HEK293T (cell line): ENCODE measurements around the gene TXLNB.

ENCODE experiments used
- CTCF ChIA-PET: fragments of 350-600 bp; formaldehyde crosslinking; extraction: SDS; loops from one replicate; lab custom pipeline; 2021; ENCODE audit warnings: antibody characterized with exemption, inconsistent platforms; lab: Yijun Ruan, JAX
- POLR2A ChIA-PET: fragments of 350-600 bp; formaldehyde crosslinking; extraction: SDS; loops from one replicate; lab custom pipeline; 2020; ENCODE audit warnings: antibody characterized with exemption, inconsistent platforms; lab: Yijun Ruan, JAX
- DNase-seq: peaks from one replicate; pipeline ENCODE4 v3.0.0; 2012; ENCODE audit warnings: mixed read lengths; ENCODE audit errors: extremely low spot score
- ARNT ChIP-seq: fragments of 450-650 bp; IDR thresholded peaks from 2 replicates; pipeline ENCODE4 v1.6.1; 2017; ENCODE audit warnings: mild to moderate bottlenecking
- BHLHE40 ChIP-seq: fragments of 450-650 bp; IDR thresholded peaks from 2 replicates; pipeline ENCODE4 v1.6.1; 2016; ENCODE audit warnings: mild to moderate bottlenecking, moderate library complexity, borderline replicate concordance
- CTBP1 ChIP-seq: fragments of 450-650 bp; IDR thresholded peaks from 2 replicates; pipeline ENCODE4 v1.6.1; 2016; ENCODE audit warnings: borderline replicate concordance
- ELF4 ChIP-seq: fragments of 450-650 bp; IDR thresholded peaks from 2 replicates; pipeline ENCODE4 v1.6.1; 2017; ENCODE audit warnings: antibody characterized with exemption
- FOXA1 ChIP-seq: fragments of 450-650 bp; IDR thresholded peaks from 2 replicates; pipeline ENCODE4 v1.6.1; 2016; ENCODE audit warnings: mild to moderate bottlenecking
- FOXK2 ChIP-seq: fragments of 450-650 bp; IDR thresholded peaks from 2 replicates; pipeline ENCODE4 v1.6.1; 2016; ENCODE audit warnings: mild to moderate bottlenecking
- FOXM1 ChIP-seq: fragments of 450-650 bp; IDR thresholded peaks from 2 replicates; pipeline ENCODE4 v1.6.1; 2017; ENCODE audit warnings: mild to moderate bottlenecking, borderline replicate concordance
- HDGF ChIP-seq: fragments of 450-650 bp; IDR thresholded peaks from 2 replicates; pipeline ENCODE4 v1.6.1; 2017; ENCODE audit warnings: antibody characterized with exemption, borderline replicate concordance
- L3MBTL2 ChIP-seq: fragments of 450-650 bp; conservative IDR thresholded peaks from 2 replicates; pipeline ENCODE4 v1.6.1; 2016; ENCODE audit warnings: mild to moderate bottlenecking
- LEF1 ChIP-seq: fragments of 450-650 bp; IDR thresholded peaks from 2 replicates; pipeline ENCODE4 v1.6.1; 2017; ENCODE audit warnings: mild to moderate bottlenecking, borderline replicate concordance
- NFRKB ChIP-seq: fragments of 450-650 bp; IDR thresholded peaks from 2 replicates; pipeline ENCODE4 v1.6.1; 2016; ENCODE audit warnings: mild to moderate bottlenecking, moderate library complexity
- PKNOX1 ChIP-seq: fragments of 450-650 bp; IDR thresholded peaks from 2 replicates; pipeline ENCODE4 v1.6.1; 2016
- SP1 ChIP-seq: fragments of 450-650 bp; IDR thresholded peaks from 2 replicates; pipeline ENCODE4 v1.6.1; 2017
- SUZ12 ChIP-seq: fragments of 450-650 bp; IDR thresholded peaks from 2 replicates; pipeline ENCODE4 v1.6.1; 2016; ENCODE audit warnings: mild to moderate bottlenecking
- TARDBP ChIP-seq: fragments of 450-650 bp; IDR thresholded peaks from 2 replicates; pipeline ENCODE4 v1.6.1; 2016
- ZNF384 ChIP-seq: fragments of 450-650 bp; IDR thresholded peaks from 2 replicates; pipeline ENCODE4 v1.6.1; 2016

TXLNB gene

DNA sequence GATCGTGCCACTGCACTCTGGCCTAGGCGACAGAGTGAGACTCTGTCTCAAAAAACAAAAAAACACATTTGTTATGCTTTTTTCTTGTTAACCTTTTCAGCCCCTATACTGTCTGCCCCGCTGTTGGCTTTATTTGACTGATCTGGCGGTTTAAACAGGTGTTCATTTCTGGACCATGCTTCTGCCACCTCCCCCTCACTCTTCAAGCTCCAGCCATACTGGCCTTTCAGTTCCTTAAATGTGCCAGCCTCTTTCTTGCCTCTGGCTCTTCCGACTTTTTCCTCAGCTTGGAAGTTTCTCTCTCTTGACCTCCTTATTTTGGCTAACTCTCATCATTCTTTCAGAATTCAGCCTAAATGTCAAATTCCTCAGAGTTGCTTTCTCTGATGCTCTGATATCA is 35.2 kb upstream of the TXLNB start:
- POLR2A ChIA-PET: no interaction called here
- DNase-seq: no peak
- no peak for TF ChIP-seq PKNOX1
- no peak for TF ChIP-seq NFRKB
- TF ChIP-seq FOXM1: no peak
- no peak for TF ChIP-seq SP1
- no peak for TF ChIP-seq BHLHE40
- TF ChIP-seq FOXK2: no peak
- TF ChIP-seq TARDBP: no peak
- no peak for TF ChIP-seq ARNT
- no peak for TF ChIP-seq CTBP1
- no peak for TF ChIP-seq LEF1
- TF ChIP-seq L3MBTL2: no peak
- TF ChIP-seq FOXA1: no peak
- no peak for TF ChIP-seq ZNF384
- no peak for TF ChIP-seq SUZ12
- no peak for TF ChIP-seq ELF4
- CTCF ChIA-PET: no interaction called here

DNA sequence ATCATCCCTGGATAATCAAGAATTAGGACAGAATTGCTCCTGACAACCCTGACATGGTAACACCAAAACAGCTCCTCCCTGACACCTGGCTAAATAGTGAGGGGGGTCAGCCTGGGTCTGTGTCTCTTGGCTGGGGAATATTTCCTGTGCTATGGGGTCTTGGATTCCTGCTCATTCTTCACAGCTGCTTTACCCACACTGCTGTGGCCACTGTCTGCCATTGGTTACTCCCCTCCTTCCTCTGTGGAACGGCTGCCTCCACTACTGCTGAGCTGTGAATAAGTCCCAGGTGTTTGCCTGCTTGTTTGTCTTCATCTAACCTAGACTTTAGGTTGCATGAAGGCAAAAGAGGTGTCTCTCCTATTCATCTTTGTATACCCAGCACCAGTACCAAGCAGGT is 33.9 kb upstream of the TXLNB start:
- TF ChIP-seq LEF1 (no peak), ZNF384 (no peak), HDGF (no peak), PKNOX1 (no peak), TARDBP (no peak), ELF4 (no peak), SUZ12 (no peak), NFRKB (no peak), BHLHE40 (no peak), FOXM1 (no peak), FOXA1 (no peak), SP1 (no peak), ARNT (no peak), L3MBTL2 (no peak), CTBP1 (no peak), FOXK2 (no peak)
- DNase-seq: no peak
- CTCF ChIA-PET: no interaction called here
- POLR2A ChIA-PET: no interaction called here

DNA sequence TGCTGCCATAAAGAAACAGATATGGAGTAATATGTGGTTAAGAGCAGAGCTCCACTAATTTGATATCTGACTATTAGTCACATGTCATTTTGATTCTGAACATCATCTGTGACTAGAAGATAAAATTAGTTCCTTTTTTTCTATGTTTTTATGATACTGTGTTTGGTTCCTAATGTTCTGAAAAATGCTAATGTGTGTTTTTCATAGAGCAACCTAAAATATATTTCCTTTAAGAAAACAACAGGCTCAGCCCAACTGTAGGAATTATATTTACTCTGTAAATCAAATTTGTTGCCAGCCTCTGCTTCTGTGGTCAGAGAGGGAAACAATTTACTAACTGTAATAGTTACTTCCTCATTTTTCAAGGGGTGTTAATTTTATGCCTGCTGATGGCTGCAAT is 33.3 kb upstream of the TXLNB start:
- POLR2A ChIA-PET: no interaction called here

DNA sequence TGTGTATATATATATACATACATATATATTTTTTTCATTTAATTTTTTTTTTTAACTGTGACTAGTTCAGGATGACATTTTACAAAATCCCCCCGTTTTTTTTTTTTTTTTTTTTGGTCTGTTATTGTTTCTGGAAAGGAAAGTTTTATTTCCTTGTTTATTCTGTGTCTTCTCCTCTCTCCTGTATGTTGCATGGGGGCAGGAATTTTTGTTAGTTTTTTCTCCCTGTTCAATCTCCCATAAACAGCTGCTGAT is 32.4 kb upstream of the TXLNB start:
- no peak for DNase-seq
- ChIA-PET POLR2A (interaction anchor here (0.6 kb wide), 2 partner anchors 12 to 352 kb away, joined by 3 to 4 read pairs; no protein-coding TSS in a partner anchor), CTCF (no interaction called here)

More for the DNA sequence above, 33.3 kb upstream of the TXLNB start:
- CTCF ChIA-PET: no interaction called here
- no peak for TF ChIP-seq ELF4
- no peak for TF ChIP-seq ZNF384
- TF ChIP-seq L3MBTL2: no peak
- no peak for TF ChIP-seq CTBP1
- TF ChIP-seq BHLHE40: no peak
- no peak for TF ChIP-seq FOXA1
- no peak for TF ChIP-seq HDGF
- no peak for TF ChIP-seq TARDBP
- TF ChIP-seq FOXM1: no peak
- TF ChIP-seq LEF1: no peak
- DNase-seq: no peak

DNA sequence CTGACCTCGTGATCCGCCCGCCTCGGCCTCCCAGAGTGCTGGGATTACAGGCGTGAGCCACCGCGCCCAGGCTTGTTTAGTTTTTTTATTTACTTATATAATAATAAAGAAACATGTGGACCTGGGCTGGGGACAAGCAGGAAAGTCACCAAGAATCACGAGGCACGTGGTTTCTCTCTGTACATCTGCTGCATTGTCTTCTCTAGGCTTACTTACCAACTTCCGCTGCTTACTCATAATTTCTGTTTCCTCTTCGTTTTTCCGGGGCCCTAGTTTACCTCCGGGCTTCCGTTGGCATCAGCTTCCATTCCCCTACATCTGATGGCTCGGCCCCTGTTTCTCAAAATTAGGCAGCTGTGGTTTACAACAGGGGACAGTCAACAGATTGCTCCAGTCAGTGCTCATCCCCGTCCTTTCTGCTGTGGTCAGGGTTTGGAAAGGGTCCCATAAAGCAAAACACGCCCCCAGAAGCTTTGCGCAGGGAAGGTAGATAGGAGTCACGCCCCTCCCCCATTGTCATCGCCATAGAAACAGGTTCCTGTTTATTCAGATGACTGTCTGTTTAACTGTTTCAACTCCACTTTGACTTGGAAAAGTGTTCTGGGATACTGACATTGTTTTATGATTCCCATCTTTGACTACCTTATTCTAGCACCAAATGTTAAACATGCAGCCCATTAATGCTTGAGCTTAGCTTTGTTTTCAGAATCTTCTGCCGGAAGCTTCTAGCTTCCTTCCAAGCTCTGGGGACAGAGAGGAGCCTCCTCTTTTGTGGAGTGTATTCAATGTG is 31.9 kb upstream of the TXLNB start:
- DNase-seq: no peak
- ChIA-PET CTCF (no interaction called here), POLR2A (interaction anchor here (0.6 kb wide), 2 partner anchors 12 to 351 kb away, joined by 3 to 4 read pairs; no protein-coding TSS in a partner anchor)
- no peak for TF ChIP-seq ARNT
- no peak for TF ChIP-seq NFRKB
- no peak for TF ChIP-seq FOXK2
- TF ChIP-seq PKNOX1: no peak
- no peak for TF ChIP-seq SUZ12
- TF ChIP-seq ZNF384: no peak
- TF ChIP-seq HDGF: no peak
- no peak for TF ChIP-seq BHLHE40
- no peak for TF ChIP-seq FOXM1
- no peak for TF ChIP-seq LEF1
- no peak for TF ChIP-seq L3MBTL2
- TF ChIP-seq SP1: no peak
- no peak for TF ChIP-seq TARDBP

More for the DNA sequence above, 32.4 kb upstream of the TXLNB start:
- TF ChIP-seq FOXA1 (no peak), FOXM1 (no peak), HDGF (no peak), BHLHE40 (no peak), SUZ12 (no peak), FOXK2 (no peak), ARNT (no peak), SP1 (no peak), CTBP1 (no peak), NFRKB (no peak), TARDBP (no peak)

DNA sequence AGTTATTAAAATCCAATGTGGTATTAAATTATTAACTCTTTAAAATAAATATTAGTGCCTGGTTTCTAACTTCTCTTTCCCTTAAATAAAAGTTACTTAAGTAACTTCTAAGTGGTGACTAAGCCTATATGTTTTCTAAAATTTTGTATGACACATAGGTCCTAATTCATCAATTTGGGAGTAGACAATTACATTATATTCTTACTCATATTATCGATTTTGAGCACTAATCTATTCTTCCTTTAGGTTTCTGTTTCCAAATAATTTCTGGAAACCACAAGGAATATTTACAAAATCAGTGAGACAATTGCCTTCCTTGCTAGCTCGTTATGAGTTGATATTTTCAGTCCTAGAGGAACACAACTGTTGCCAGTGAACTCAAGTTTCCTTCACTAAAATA is 28.3 kb upstream of the TXLNB start:
- POLR2A ChIA-PET: no interaction called here
- no peak for DNase-seq
- TF ChIP-seq NFRKB (no peak), FOXM1 (no peak), PKNOX1 (no peak), ZNF384 (no peak), FOXK2 (no peak), ARNT (no peak), SUZ12 (no peak), L3MBTL2 (no peak), TARDBP (no peak), CTBP1 (no peak), ELF4 (no peak), FOXA1 (no peak), SP1 (no peak)
- CTCF ChIA-PET: interaction anchor here (1.4 kb wide), 1 partner anchor 9 kb away, joined by 4 read pairs; no protein-coding TSS in a partner anchor
